22Rv1 (cell line): ENCODE measurements around the gene ADAM12.

Experiments
- ZFX ChIP-seq: fragments of 450-650 bp; IDR thresholded peaks from 2 replicates; pipeline ENCODE4 v1.6.1; 2017; ENCODE audit warnings: antibody characterized with exemption, borderline replicate concordance
- TF ChIP-seq, protein P1 (sequence below): fragments of 450-650 bp; IDR thresholded peaks from 2 replicates; pipeline ENCODE4 v1.5.1; 2017; ENCODE audit warnings: mild to moderate bottlenecking

DNA sequence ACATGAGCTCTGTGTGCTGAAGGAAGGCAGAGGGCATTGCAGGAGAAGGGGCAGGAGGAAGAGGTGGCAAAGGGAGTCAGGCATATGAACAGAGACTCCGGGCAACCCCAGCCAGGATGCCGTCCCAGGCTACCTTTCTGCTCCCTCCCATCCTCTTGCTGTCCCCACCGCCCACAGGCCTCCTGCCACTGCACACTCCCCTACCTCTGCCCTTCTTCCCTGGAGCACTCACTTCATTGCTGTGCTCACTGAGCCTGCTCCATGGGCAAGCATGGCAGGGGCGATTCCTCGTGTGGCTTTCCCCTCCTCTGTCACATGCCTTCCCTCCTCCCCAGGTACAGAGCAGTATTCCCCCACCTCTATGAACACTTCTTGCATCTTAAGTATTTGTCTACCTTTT, 398.5 kb downstream of the ADAM12 start:
- TF ChIP-seq, protein P1, sequence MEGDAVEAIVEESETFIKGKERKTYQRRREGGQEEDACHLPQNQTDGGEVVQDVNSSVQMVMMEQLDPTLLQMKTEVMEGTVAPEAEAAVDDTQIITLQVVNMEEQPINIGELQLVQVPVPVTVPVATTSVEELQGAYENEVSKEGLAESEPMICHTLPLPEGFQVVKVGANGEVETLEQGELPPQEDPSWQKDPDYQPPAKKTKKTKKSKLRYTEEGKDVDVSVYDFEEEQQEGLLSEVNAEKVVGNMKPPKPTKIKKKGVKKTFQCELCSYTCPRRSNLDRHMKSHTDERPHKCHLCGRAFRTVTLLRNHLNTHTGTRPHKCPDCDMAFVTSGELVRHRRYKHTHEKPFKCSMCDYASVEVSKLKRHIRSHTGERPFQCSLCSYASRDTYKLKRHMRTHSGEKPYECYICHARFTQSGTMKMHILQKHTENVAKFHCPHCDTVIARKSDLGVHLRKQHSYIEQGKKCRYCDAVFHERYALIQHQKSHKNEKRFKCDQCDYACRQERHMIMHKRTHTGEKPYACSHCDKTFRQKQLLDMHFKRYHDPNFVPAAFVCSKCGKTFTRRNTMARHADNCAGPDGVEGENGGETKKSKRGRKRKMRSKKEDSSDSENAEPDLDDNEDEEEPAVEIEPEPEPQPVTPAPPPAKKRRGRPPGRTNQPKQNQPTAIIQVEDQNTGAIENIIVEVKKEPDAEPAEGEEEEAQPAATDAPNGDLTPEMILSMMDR: no peak
- TF ChIP-seq ZFX: no peak
